Sigmoid colon (tissue), 4 donors: ENCODE results near the gene RHCG.

Experiments
- POLR2A ChIP-seq, 2 donors: fragments of 450-650 bp; IDR thresholded peaks; one replicate each; pipeline ENCODE4 v1.6.1; 2016; ENCODE audit warnings: antibody characterized with exemption in 2 of 2, mild to moderate bottlenecking in 2 of 2, moderate library complexity in 2 of 2
- POLR2AphosphoS5 ChIP-seq, 4 donors: sonication (generic); formaldehyde crosslinking; IDR thresholded peaks; one replicate each; pipeline ENCODE4 v1.6.1; 2017; ENCODE audit warnings: antibody characterized with exemption in 4 of 4

- no peak for TF ChIP-seq POLR2AphosphoS5 (IDR thresholded peaks at IDR 0.05)
- no peak for TF ChIP-seq POLR2A (IDR thresholded peaks at IDR 0.05)
These were observed 18.8 kb downstream of the RHCG start for GRCh38 chr15:89477411-89478242.
